ENCODE results near the gene DNAJC8.

GRCh38 chr1:28241638-28242241 is 8.9 kb upstream of the DNAJC8 start:
- no peak for TF ChIP-seq EGR1 (IDR thresholded peaks at IDR 0.05)
- no peak for TF ChIP-seq NFIC (IDR thresholded peaks at IDR 0.05)
- no peak for TF ChIP-seq ZBTB7A (IDR thresholded peaks at IDR 0.05; ENCODE audit: low read depth)
